Right forelimb (tissue), 1 donor: ENCODE measurements around the gene SACM1L.

Experiments used
- DNase-seq: peaks from one replicate; pipeline ENCODE4 v3.0.0-alpha.2; 2018

The SACM1L gene

DNA sequence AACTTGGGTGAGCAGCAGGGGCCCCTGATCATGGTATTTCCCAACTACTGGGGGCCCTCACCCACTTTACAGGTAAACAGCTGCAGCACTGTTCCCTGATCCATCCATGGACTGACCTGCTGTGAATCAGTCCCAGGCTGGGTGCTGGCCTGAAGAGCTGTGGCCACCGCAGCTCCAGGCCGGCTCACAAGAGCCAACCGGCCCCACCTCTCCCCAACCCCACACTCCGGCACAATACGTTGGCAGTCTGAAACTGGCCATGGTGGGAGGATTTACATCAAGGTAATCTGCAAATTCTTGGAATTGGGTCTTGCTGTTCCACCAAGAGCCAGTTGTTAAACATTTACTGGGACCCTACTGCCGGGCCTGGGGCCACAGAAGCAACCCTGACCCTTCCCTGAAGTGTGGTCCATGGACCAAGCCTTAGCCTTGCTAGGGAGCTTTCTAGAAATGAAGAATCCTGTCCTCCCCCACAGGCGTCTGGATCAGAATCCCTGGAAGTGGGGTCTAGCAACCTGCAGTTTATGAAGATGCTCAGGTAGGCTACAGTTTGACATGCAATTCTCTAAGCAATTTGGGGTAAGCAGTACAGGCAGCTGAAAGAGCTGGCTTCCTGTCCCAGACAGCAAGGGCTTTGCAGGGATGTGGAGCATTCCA is 103.4 kb downstream of the SACM1L start:
- DNase-seq = no peak

DNA sequence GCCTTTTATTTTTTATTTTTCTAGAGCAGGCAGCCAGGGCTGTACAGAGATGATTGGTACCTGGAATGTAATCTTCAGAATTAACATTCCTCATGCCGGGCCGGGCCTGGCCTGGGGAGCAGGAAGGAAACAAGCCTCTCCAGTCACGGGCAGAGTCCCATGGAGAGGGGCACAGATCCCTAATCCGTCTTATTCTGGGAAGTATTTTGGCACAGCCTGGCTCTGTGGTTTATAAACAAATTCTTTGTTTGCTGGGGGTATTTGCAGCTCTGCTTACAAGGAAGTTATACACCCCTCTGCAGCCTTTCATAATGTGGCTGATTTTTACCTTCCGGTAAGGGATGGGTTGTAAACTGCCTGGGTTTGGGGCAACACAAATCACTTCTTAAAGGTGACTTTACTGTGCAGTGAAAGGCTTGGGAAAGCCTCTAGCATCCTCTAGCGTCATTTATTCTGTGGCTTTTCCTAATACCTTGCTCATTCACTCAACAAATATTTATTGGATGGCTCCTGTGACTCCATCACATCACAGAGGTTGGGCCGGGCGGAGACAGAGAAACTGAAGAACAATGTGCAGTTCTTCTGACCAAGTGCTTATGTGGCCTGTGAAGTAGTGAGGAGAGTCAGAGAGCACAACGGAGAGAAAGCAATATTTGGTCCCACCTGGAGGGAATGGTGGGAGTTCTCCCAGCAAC is 104.4 kb downstream of the SACM1L start:
- DNase-seq = no peak

DNA sequence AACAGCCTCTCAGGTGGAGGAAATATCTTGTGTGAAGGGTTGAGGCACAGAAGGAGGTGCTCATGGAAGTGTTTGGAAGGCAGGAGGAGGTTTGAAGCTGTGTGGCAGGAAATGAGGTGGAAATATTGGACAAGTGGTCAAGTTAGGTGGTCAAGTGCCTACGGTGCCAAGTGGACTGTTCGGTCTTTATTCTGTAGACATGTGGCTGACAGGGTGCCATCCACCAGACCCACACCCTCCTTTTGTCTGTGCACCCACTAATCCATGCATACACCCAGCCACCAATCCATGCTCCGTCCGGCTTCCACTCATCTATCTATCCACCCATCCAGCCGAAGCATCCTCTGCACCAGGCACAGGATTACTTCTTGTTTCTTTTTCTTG is 105.0 kb downstream of the SACM1L start:
- DNase-seq = no peak

DNA sequence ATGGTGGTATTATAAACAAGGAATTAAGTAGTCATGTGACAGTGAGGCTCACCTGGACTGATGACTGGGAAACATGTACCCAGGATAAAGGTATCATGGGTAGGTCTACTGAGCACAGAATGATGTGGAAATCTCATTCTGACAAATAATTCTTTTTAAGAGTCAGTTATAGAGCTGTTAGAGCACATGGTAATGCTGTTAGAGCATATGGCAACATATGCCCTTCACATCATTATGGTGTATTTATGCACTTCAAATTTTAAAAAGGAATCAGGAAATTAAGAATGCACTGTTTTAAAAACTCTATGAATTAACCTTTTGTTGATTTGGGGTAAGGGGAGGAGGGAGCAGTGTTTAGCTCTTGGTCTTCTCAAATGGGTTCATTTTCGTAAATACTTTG is 105.5 kb downstream of the SACM1L start:
- no peak for DNase-seq
